Measurements from ENCODE around the gene CPSF7. TPM values are rescaled to one million over a fixed set of nuclear protein-coding genes. Genes with fewer than 3 reads are reported as not detected.
A peak's percentile ranks its signal among the peaks of the same experiment; 100 is the strongest.

The CPSF7 gene
- total and polyA plus RNA-seq, 4 donors, result 12.5 to 23.7 (median 22.2) TPM

- TF ChIP-seq GABPA (IDR thresholded peaks at IDR 0.05 in 1 of 2, conservative IDR thresholded peaks at IDR 0.05 in 1 of 2) (no peak), SP1 (IDR thresholded peaks at IDR 0.05) (peak; percentile 40)
- TF ChIP-seq, protein P1, sequence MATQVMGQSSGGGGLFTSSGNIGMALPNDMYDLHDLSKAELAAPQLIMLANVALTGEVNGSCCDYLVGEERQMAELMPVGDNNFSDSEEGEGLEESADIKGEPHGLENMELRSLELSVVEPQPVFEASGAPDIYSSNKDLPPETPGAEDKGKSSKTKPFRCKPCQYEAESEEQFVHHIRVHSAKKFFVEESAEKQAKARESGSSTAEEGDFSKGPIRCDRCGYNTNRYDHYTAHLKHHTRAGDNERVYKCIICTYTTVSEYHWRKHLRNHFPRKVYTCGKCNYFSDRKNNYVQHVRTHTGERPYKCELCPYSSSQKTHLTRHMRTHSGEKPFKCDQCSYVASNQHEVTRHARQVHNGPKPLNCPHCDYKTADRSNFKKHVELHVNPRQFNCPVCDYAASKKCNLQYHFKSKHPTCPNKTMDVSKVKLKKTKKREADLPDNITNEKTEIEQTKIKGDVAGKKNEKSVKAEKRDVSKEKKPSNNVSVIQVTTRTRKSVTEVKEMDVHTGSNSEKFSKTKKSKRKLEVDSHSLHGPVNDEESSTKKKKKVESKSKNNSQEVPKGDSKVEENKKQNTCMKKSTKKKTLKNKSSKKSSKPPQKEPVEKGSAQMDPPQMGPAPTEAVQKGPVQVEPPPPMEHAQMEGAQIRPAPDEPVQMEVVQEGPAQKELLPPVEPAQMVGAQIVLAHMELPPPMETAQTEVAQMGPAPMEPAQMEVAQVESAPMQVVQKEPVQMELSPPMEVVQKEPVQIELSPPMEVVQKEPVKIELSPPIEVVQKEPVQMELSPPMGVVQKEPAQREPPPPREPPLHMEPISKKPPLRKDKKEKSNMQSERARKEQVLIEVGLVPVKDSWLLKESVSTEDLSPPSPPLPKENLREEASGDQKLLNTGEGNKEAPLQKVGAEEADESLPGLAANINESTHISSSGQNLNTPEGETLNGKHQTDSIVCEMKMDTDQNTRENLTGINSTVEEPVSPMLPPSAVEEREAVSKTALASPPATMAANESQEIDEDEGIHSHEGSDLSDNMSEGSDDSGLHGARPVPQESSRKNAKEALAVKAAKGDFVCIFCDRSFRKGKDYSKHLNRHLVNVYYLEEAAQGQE (IDR thresholded peaks at IDR 0.05), result peak; percentile 35
Observed at GRCh38 chr11:61378713-61379313, 51.0 kb downstream of the CPSF7 start (continued).

DNA sequence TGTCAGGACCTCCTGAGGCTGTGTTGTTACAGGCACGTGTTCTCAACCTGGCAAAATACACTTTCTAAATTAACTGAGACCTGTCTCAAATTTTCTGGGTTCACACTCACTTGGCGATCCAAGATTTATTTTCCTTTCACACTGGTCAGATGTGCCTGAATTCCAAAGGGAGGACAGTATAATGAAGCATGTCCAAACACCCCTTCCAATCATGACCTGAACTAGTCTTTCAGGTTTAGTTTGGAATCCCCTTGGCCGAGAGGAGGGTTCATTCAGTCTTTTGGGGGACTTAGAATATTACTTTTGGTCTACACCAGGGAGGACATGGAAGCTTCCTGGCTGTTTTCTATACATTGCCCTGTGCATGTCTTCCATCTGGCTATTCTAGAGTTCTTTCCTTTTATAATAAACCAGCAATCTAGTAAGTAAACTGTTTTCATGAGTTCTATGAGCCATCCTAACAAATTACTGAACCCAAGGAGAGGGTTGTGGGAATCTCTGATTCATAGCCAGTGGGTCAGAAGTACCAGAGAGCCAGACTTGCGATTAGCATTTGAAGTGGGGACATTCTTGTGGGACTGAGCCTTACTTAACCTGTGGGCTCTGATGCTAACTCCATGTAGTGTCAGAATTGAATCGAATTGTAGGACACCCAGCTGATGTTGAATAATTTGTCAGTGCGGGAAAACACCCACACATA lies 52.2 kb downstream of the CPSF7 start:
- 97% methylated on average over 6 of the region's 6 CpGs for WGBS
- H3K4me3 ChIP-seq (ENCODE audit: low read depth in 1 of 3, low read length in 3 of 3), result no peak overlapping the region
- H3K4me1 ChIP-seq (ENCODE audit: control insufficient read depth in 4 of 4, insufficient read depth in 4 of 4, low read length in 3 of 4), result peaks cover 5 to 15% (median 7%) of the 10 kb centered on the region in 4 donors
- no peak overlapping the region for H3K9ac ChIP-seq (ENCODE audit: low read depth in 1 of 2, low read length in 2 of 2)
- no peaks in the 10 kb centered on the region for H3K36me3 ChIP-seq (ENCODE audit: control insufficient read depth in 4 of 4, insufficient read depth in 3 of 4, low read depth in 1 of 4, low read length in 3 of 4)
- no peak for TF ChIP-seq JUND (IDR thresholded peaks at IDR 0.05)
- TF ChIP-seq NR2F2 (IDR thresholded peaks at IDR 0.05), result no peak
- TF ChIP-seq MAX (IDR thresholded peaks at IDR 0.05), result no peak
- no peak for TF ChIP-seq CTCF (IDR thresholded peaks at IDR 0.05; ENCODE audit: low read depth, low read length, missing input control)
- TF ChIP-seq GABPA (IDR thresholded peaks at IDR 0.05 in 1 of 2, conservative IDR thresholded peaks at IDR 0.05 in 1 of 2), result no peak
- no peak for TF ChIP-seq HNF4G (IDR thresholded peaks at IDR 0.05)
- DNase-seq (ENCODE audit: low spot score), result no peak
- H3K27me3 ChIP-seq (ENCODE audit: control insufficient read depth in 4 of 4, insufficient read depth in 4 of 4, low read length in 3 of 4), result no peaks in the 10 kb centered on the region
- no peaks in the 10 kb centered on the region for H3K9me3 ChIP-seq (ENCODE audit: control insufficient read depth in 4 of 4, low read length in 3 of 4)
- H3K27ac ChIP-seq (ENCODE audit: low read depth in 1 of 2, low read length in 2 of 2), result no peak overlapping the region

GRCh38 chr11:61375761-61376108 lies 54.0 kb downstream of the CPSF7 start:
- DNase-seq (ENCODE audit: low spot score), result no peak
- Histone ChIP-seq H3K4me1 (ENCODE audit: control insufficient read depth in 4 of 4, insufficient read depth in 4 of 4, low read length in 3 of 4) (peaks cover 5 to 15% (median 7%) of the 10 kb centered on the region in 4 donors), H3K9ac (ENCODE audit: low read depth in 1 of 2, low read length in 2 of 2) (no peak overlapping the region), H3K27me3 (ENCODE audit: control insufficient read depth in 4 of 4, insufficient read depth in 4 of 4, low read length in 3 of 4) (no peaks in the 10 kb centered on the region), H3K27ac (ENCODE audit: low read depth in 1 of 2, low read length in 2 of 2) (no peak overlapping the region), H3K4me3 (ENCODE audit: low read depth in 1 of 3, low read length in 3 of 3) (no peak overlapping the region), H3K36me3 (ENCODE audit: control insufficient read depth in 4 of 4, insufficient read depth in 3 of 4, low read depth in 1 of 4, low read length in 3 of 4) (no peaks in the 10 kb centered on the region), H3K9me3 (ENCODE audit: control insufficient read depth in 4 of 4, low read length in 3 of 4) (no peaks in the 10 kb centered on the region)
- TF ChIP-seq SP1 (IDR thresholded peaks at IDR 0.05) (no peak), RXRA (IDR thresholded peaks at IDR 0.05) (peak in 1 of 2 donors; percentile 72), JUND (IDR thresholded peaks at IDR 0.05) (peak in 1 of 2 donors; percentile 60), TAF1 (conservative IDR thresholded peaks at IDR 0.05) (no peak), HNF4A (conservative IDR thresholded peaks at IDR 0.05) (peak; percentile 13 to 79)
- TF ChIP-seq, protein P1 (IDR thresholded peaks at IDR 0.05), result peak; percentile 82
- 49% methylated on average over 6 of the region's 6 CpGs for WGBS

Data from liver (tissue), 9 donors.